ENCODE measurements around the gene SYCP1.
A peak's percentile ranks its signal among the peaks of the same experiment; 100 is the strongest.
"Not testable (repeated sequence)": the region's sequence is repeated elsewhere in the genome, so short reads cannot be mapped to it uniquely, and the experiment has no call there.

Gene SYCP1

GRCh38 chr1:114956570-114956969 lies 101.9 kb downstream of the SYCP1 start:
- no peak for DNase-seq (ENCODE audit: low read depth in 3 of 3, low spot score in 1 of 3)

GRCh38 chr1:114959423-114959822 lies 104.8 kb downstream of the SYCP1 start:
- no peak for DNase-seq (ENCODE audit: low read depth in 3 of 3, low spot score in 1 of 3)

DNA sequence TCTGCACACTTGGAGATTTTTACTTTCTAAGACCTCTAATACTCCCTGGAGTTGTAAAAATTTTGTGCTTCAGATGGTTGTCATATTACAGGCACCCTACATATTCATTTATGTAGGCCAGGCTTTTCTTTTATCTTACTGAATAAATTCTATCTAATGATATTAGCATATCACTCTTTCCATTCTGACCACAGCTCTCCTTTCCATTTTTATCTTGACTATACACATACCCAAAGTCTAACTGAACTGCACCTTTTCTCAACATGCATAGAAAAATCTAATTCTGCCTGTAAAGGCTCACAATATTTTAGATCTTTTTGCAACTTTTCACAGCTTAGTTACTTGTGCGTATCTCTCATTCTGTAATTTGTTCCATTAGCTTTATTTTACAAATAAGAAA lies 122.2 kb downstream of the SYCP1 start:
- no peak for DNase-seq (ENCODE audit: low read depth in 3 of 3, low spot score in 1 of 3)

DNA sequence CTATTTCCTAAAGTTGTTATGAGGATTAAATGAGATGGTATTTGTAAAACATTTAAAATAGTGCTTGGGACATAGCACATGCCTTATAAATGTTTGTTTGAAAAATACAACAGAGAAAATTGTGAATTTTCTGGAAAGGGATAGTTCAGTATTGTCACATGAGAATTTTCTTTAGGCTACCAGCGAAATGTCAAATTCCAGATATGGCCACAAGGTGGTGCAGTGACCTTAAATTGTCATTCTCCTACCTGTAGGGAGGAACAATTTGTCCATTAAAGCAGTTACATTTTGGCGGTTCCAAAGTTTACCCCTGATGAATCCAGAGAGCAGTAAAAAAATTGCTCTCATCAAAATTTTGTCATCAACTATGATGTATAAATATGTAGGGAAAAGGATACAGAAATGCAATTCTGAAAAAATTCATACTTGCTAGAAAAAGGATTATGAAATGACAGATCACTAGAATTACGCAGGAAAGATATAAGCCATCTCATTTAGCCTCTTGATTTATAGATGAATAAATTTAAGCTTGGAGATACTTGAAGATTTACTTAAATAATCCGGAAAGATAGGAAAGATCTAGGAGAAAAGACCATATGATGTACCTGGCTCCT lies 124.7 kb downstream of the SYCP1 start:
- DNase-seq (ENCODE audit: low read depth in 3 of 3, low spot score in 1 of 3), result peak; percentile 33 to 39 (median 36)

- no peak for DNase-seq (ENCODE audit: low read depth in 3 of 3, low spot score in 1 of 3)
These were observed 127.6 kb downstream of the SYCP1 start for GRCh38 chr1:114982251-114982650.

DNA sequence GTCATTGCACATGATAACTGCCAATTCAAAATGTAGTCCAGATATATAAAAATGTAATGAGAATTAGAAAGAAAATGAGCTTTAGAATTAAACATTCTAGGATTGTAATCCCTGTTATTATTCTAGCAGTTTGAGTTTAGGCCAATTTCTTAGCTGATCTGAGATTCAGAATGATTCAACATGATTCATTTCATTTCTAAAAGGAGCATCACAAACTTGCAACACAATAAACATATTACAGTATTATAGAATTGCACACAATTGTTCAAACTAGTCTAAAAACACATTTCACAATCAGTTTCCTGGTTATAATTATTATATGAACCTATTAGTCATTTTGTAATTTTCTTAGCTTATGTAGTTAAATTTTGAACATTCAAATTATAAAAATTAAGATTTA lies 131.6 kb downstream of the SYCP1 start:
- DNase-seq (ENCODE audit: low read depth in 3 of 3, low spot score in 1 of 3), result no peak

DNA sequence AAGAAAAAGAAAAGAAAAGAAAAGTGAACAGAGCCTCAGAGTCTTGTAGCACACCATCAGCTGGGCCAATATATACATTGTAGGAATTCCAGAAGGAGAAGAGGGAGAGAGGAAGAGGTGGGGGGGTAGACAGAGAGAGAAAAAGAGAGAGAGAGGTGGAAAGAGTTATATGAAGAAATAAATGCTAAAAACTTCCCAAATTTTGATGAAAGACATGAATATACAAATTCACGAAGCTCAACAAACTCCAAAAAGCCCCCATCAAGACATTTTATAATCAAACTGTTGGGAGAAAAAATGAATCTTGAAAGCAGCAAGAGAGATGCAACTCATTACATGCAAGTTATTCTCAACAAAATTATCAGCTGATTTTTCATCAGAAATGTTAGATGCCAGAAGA lies 133.4 kb downstream of the SYCP1 start:
- DNase-seq (ENCODE audit: low read depth in 3 of 3, low spot score in 1 of 3), result no peak

GRCh38 chr1:114997510-114998289 lies 143.0 kb downstream of the SYCP1 start:
- no peak for DNase-seq (ENCODE audit: low read depth in 3 of 3, low spot score in 1 of 3)

DNA sequence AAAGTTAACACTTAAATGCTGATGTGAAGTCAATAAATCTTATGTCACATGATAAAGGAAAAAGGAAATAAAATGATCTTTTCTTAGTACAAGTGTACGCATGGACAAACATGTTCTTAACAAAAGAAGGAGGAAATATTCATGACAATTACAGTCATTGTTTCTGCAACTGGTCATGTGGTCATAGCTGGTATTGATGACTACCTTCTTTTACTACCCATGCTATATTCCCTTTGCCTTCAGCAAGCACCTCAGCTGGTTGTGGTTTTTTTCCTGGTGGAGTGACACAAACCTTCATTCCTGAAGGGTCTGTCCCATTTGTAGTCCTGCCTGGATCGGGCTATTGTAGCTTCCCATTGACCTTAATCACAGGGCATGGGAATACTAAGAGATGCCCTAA lies 151.5 kb downstream of the SYCP1 start:
- no peak for DNase-seq (ENCODE audit: low read depth in 3 of 3, low spot score in 1 of 3)

- DNase-seq (ENCODE audit: low read depth in 3 of 3, low spot score in 1 of 3), result no peak
These were observed 157.3 kb downstream of the SYCP1 start for GRCh38 chr1:115012006-115012405.

DNA sequence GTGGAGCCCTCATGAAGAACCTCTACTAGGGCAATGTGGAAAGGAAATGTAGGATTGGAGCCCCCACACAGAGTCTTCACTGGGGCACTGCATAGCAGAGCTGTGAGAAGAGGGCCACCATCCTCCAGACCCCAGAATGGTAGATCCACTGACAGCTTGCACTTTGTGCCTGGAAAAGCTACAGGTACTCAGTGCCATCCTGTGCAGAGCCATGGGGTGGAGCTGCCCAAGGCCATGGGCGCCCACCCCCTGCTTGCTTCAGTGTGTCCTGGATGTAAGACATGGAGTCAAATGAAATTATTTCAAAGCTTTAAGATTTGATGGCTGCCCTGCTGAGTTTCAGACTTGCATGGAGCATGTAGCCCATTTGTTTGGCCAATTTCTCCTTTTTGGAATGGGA lies 157.8 kb downstream of the SYCP1 start:
- no peak for DNase-seq (ENCODE audit: low read depth in 3 of 3, low spot score in 1 of 3)

GRCh38 chr1:115013792-115014191 lies 159.1 kb downstream of the SYCP1 start:
- DNase-seq (ENCODE audit: low read depth in 3 of 3, low spot score in 1 of 3), result no peak

- not testable (repeated sequence) for DNase-seq (ENCODE audit: low read depth in 3 of 3, low spot score in 1 of 3)
These were observed 164.9 kb downstream of the SYCP1 start for GRCh38 chr1:115019549-115019948.

DNA sequence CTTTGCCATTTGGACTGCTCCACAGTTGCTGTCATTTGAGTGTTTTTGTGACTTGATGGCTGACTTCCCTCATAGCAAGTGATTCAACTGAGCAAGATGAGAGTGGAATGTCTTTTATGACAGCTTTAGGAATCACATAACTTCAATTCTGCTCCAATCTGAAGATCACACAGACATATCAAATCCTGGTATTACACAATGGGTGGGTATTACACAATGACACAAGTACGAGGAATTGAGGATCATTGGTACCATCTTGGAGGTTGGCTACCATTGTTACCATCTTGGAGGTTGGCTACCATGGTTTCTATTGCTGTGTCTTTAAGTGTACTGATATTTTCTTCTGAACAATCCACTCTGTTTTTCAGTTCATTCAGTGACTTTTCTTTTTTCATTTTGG lies 166.5 kb downstream of the SYCP1 start:
- DNase-seq (ENCODE audit: low read depth in 3 of 3, low spot score in 1 of 3), result no peak

- no peak for DNase-seq (ENCODE audit: low read depth in 3 of 3, low spot score in 1 of 3)
These were observed 168.9 kb downstream of the SYCP1 start for GRCh38 chr1:115023593-115023992.

DNA sequence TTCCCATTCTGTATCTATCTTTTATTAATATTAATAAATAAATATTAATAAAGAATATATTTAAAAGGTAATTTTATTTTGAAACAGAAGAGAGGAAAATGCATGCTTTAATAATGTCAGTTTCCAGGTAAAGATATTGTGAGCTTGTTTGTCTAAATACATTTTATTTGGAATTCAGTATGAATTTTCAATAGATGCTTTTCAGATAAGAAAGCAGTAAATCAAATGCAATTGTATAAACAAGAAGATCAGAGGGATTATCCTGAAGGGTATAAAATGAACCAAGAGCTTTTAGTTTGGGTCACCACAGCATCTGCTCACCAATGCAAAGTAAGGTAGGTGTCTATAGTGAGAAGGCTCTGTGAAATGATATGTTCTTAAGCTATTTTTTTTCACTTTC lies 174.9 kb downstream of the SYCP1 start, which contains the start of gene TSHB:
Gene TSHB, plus strand, starts transcription at position 301 of the 400 bp plus-strand sequence. CDS start 3,537 bp downstream, outside the sequence.
- no peak for DNase-seq (ENCODE audit: low read depth in 3 of 3, low spot score in 1 of 3)

DNA sequence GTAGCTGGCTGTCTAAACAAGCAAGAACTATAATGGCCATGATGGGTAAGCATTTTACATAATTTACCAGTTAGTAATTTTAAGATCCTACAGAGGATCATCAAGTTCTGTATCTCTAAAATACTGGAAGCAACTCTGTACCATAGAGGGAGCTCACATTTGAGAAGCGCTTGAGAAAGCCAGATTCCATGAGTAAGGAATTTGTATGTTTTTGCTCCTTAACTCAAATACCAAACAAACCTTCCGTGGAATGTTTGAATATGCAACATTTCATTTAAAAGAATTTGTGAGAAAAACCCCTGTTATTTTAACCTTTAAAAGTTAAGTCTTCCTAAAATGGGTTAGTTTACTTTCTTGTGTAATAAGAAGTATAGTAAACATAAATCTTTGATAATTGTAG lies 176.9 kb downstream of the SYCP1 start:
- no peak for DNase-seq (ENCODE audit: low read depth in 3 of 3, low spot score in 1 of 3)

DNA sequence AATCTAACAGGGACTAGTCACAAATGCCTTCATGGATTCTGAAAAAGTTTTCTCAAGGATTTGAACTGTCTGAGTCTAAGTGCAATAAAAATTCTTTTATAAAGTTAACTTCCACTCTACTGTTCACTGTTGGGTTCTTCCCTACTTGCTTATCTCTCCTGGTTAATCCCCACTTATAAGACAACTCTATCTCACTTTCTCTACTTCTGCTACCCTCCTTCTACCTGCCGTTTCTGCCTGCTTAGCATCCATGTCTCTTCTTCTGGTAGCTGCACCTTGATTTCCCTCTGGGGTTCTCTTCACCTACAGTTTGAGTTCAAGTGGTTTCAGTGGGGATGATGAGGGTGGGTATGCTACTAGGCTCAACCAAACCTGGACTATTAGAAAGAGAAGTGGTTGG lies 181.0 kb downstream of the SYCP1 start:
- DNase-seq (ENCODE audit: low read depth in 3 of 3, low spot score in 1 of 3), result no peak

- DNase-seq (ENCODE audit: low read depth in 3 of 3, low spot score in 1 of 3), result no peak
These were observed 182.3 kb downstream of the SYCP1 start for GRCh38 chr1:115036814-115037507.

DNA sequence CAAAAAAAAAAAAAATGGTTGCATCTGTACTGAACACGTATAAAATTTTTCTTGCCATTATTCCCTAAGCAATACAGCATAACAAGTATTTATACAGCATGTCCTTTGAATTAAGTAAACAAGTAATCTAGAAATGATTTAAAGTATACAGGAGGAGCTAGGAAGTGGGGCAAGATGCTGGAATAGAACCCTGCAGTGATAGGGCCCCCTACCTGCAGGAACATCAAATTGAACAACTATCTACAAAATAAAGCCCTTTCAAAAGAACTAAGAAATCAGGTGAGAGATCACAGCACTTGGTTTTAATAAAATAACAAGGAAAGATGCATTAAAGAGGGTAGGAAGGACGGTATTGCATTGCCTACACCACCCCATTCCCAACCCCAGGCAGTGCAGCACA lies 185.8 kb downstream of the SYCP1 start:
- DNase-seq (ENCODE audit: low read depth in 3 of 3, low spot score in 1 of 3), result no peak

GRCh38 chr1:115041654-115042053 lies 187.0 kb downstream of the SYCP1 start:
- no peak for DNase-seq (ENCODE audit: low read depth in 3 of 3, low spot score in 1 of 3)

Data from stimulated activated CD4-positive, alpha-beta T cell treated with anti-CD3 and anti-CD28 coated beads, TNF-alpha, amount 100 ng/mL, for 1 hour (primary cell).